ENCODE data around the gene PDE4B. TPM values are rescaled to one million over a fixed set of nuclear protein-coding genes. Genes with fewer than 3 reads are reported as not detected.

The PDE4B gene
- total RNA-seq, 2 experiments from 2014 or later: 2.4 to 3.1 TPM

GRCh38 chr1:66182551-66183178 lies 390.0 kb downstream of the PDE4B start:
- no peaks in the 10 kb centered on the region for H3K79me2 ChIP-seq (ENCODE audit: insufficient read depth, low read depth, low read length)

GRCh38 chr1:66183400-66183799 lies 390.7 kb downstream of the PDE4B start:
- no peak overlapping the region for H3K4me2 ChIP-seq (ENCODE audit: low read length)
- H2AFZ ChIP-seq (ENCODE audit: low read length): no peak overlapping the region
- H3K9me3 ChIP-seq (ENCODE audit: low read length): no peaks in the 10 kb centered on the region
- H3K27ac ChIP-seq (ENCODE audit: low read depth, low read length, poor library complexity, severe bottlenecking): no peak overlapping the region
- no peaks in the 10 kb centered on the region for H3K4me1 ChIP-seq (ENCODE audit: insufficient read depth, low read length, poor library complexity, severe bottlenecking)
- DNase-seq (ENCODE audit: low spot score): no peak
- H3K9me2 ChIP-seq (ENCODE audit: insufficient read depth, low read length): no peaks in the 10 kb centered on the region
- H3K79me2 ChIP-seq (ENCODE audit: insufficient read depth, low read depth, low read length): no peaks in the 10 kb centered on the region
- ChIA-PET CTCF (ENCODE audit: unreplicated experiment) (no interaction called here), POLR2A (interaction anchor here (1.2 to 2.8 kb wide), 3 partner anchors 8 to 63 kb away, joined by 3 to 9 read pairs (median 4); no protein-coding TSS in a partner anchor)
- H3K36me3 ChIP-seq (ENCODE audit: insufficient read depth, low read length): no peaks in the 10 kb centered on the region
- BruUV-seq (replicated peaks): no TSS peak
- TF ChIP-seq EZH2phosphoT487 (IDR thresholded peaks at IDR 0.05; ENCODE audit: borderline replicate concordance, low read depth, low read length): no peak
- TF ChIP-seq, protein P1, sequence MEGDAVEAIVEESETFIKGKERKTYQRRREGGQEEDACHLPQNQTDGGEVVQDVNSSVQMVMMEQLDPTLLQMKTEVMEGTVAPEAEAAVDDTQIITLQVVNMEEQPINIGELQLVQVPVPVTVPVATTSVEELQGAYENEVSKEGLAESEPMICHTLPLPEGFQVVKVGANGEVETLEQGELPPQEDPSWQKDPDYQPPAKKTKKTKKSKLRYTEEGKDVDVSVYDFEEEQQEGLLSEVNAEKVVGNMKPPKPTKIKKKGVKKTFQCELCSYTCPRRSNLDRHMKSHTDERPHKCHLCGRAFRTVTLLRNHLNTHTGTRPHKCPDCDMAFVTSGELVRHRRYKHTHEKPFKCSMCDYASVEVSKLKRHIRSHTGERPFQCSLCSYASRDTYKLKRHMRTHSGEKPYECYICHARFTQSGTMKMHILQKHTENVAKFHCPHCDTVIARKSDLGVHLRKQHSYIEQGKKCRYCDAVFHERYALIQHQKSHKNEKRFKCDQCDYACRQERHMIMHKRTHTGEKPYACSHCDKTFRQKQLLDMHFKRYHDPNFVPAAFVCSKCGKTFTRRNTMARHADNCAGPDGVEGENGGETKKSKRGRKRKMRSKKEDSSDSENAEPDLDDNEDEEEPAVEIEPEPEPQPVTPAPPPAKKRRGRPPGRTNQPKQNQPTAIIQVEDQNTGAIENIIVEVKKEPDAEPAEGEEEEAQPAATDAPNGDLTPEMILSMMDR (conservative IDR thresholded peaks at IDR 0.05; ENCODE audit: low read length): no peak
- no peaks in the 10 kb centered on the region for H4K20me1 ChIP-seq (ENCODE audit: insufficient read depth, low read length)
- intact Hi-C loops (cut with micrococcal nuclease; ENCODE audit: unreplicated experiment): no loop called here
- no peak overlapping the region for H3K4me3 ChIP-seq (ENCODE audit: low read depth, low read length, poor library complexity, severe bottlenecking)

More at GRCh38 chr1:66182551-66183178, 390.0 kb downstream of the PDE4B start:
- ChIA-PET CTCF (ENCODE audit: unreplicated experiment) (interaction anchor here (0.7 kb wide), 1 partner anchor 66 kb away, joined by 3 read pairs; no protein-coding TSS in a partner anchor), POLR2A (interaction anchor here (0.7 to 2.8 kb wide), 4 partner anchors 8 to 69 kb away, joined by 3 to 9 read pairs (median 4); no protein-coding TSS in a partner anchor)
- no TSS peak for BruUV-seq (replicated peaks)
- Histone ChIP-seq H3K9me3 (ENCODE audit: low read length) (no peaks in the 10 kb centered on the region), H3K4me1 (ENCODE audit: insufficient read depth, low read length, poor library complexity, severe bottlenecking) (no peaks in the 10 kb centered on the region), H3K4me3 (ENCODE audit: low read depth, low read length, poor library complexity, severe bottlenecking) (no peak overlapping the region), H3K9me2 (ENCODE audit: insufficient read depth, low read length) (no peaks in the 10 kb centered on the region), H2AFZ (ENCODE audit: low read length) (no peak overlapping the region), H3K36me3 (ENCODE audit: insufficient read depth, low read length) (no peaks in the 10 kb centered on the region), H3K27ac (ENCODE audit: low read depth, low read length, poor library complexity, severe bottlenecking) (no peak overlapping the region), H3K4me2 (ENCODE audit: low read length) (no peak overlapping the region), H4K20me1 (ENCODE audit: insufficient read depth, low read length) (no peaks in the 10 kb centered on the region)
- intact Hi-C loops (cut with micrococcal nuclease; ENCODE audit: unreplicated experiment): no loop called here
- TF ChIP-seq, protein P1 (conservative IDR thresholded peaks at IDR 0.05; ENCODE audit: low read length): no peak
- no peak for TF ChIP-seq EZH2phosphoT487 (IDR thresholded peaks at IDR 0.05; ENCODE audit: borderline replicate concordance, low read depth, low read length)
- DNase-seq (ENCODE audit: low spot score): no peak

GRCh38 chr1:66197120-66197519 lies 404.4 kb downstream of the PDE4B start:
- CTCF ChIA-PET (ENCODE audit: unreplicated experiment): no interaction called here
- H3K9me3 ChIP-seq (ENCODE audit: low read length): no peaks in the 10 kb centered on the region
- no TSS peak for BruUV-seq (replicated peaks)
- POLR2A ChIA-PET: no interaction called here
- no peaks in the 10 kb centered on the region for H3K4me1 ChIP-seq (ENCODE audit: insufficient read depth, low read length, poor library complexity, severe bottlenecking)
- H4K20me1 ChIP-seq (ENCODE audit: insufficient read depth, low read length): no peaks in the 10 kb centered on the region
- H2AFZ ChIP-seq (ENCODE audit: low read length): no peak overlapping the region
- no peak overlapping the region for H3K27ac ChIP-seq (ENCODE audit: low read depth, low read length, poor library complexity, severe bottlenecking)
- H3K9me2 ChIP-seq (ENCODE audit: insufficient read depth, low read length): no peaks in the 10 kb centered on the region
- H3K79me2 ChIP-seq (ENCODE audit: insufficient read depth, low read depth, low read length): no peaks in the 10 kb centered on the region
- TF ChIP-seq, protein P1 (conservative IDR thresholded peaks at IDR 0.05; ENCODE audit: low read length): no peak
- TF ChIP-seq EZH2phosphoT487 (IDR thresholded peaks at IDR 0.05; ENCODE audit: borderline replicate concordance, low read depth, low read length): no peak
- H3K4me2 ChIP-seq (ENCODE audit: low read length): no peak overlapping the region
- H3K4me3 ChIP-seq (ENCODE audit: low read depth, low read length, poor library complexity, severe bottlenecking): no peak overlapping the region
- intact Hi-C loops (cut with micrococcal nuclease; ENCODE audit: unreplicated experiment): no loop called here
- DNase-seq (ENCODE audit: low spot score): no peak
- H3K36me3 ChIP-seq (ENCODE audit: insufficient read depth, low read length): no peaks in the 10 kb centered on the region
